HG02610 (cell line): ENCODE data around the gene UQCC3.
A peak's percentile ranks its signal among the peaks of the same experiment; 100 is the strongest.
"Not testable (repeated sequence)": the region's sequence is repeated elsewhere in the genome, so short reads cannot be mapped to it uniquely, and the experiment has no call there.

Experiments used
- ATAC-seq: cut with Tn5 transposase; IDR thresholded peaks from one replicate; pipeline ENCODE4 v1.9.1; 2021; ENCODE audit warnings: mild to moderate bottlenecking, moderate library complexity; ENCODE audit not compliant: unreplicated experiment

UQCC3 gene, protein sequence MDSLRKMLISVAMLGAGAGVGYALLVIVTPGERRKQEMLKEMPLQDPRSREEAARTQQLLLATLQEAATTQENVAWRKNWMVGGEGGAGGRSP

DNA sequence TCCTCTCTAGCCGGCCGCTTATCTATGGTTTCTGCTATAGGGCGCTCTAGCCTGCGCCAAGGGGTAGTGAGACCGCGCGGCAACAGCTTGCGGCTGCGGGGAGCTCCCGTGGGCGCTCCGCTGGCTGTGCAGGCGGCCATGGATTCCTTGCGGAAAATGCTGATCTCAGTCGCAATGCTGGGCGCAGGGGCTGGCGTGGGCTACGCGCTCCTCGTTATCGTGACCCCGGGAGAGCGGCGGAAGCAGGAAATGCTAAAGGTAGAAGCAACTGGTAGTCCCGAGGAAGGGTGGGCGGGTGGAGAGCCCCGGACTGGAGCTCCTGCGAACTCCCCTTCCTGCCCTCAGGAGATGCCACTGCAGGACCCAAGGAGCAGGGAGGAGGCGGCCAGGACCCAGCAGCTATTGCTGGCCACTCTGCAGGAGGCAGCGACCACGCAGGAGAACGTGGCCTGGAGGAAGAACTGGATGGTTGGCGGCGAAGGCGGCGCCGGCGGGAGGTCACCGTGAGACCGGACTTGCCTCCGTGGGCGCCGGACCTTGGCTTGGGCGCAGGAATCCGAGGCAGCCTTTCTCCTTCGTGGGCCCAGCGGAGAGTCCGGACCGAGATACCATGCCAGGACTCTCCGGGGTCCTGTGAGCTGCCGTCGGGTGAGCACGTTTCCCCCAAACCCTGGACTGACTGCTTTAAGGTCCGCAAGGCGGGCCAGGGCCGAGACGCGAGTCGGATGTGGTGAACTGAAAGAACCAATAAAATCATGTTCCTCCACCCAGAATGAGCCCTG, at the start of gene UQCC3, which contains the start of gene LBHD1:
Gene UQCC3, plus strand, starts transcription at position 66 of the 782 bp plus-strand sequence. Its CDS starts 73 bp downstream, at position 139.
Gene LBHD1, minus strand, starts transcription at position 660 of the 782 bp plus-strand sequence. CDS start 2,236 bp downstream, outside the sequence.
- ATAC-seq, result peak; percentile 56

DNA sequence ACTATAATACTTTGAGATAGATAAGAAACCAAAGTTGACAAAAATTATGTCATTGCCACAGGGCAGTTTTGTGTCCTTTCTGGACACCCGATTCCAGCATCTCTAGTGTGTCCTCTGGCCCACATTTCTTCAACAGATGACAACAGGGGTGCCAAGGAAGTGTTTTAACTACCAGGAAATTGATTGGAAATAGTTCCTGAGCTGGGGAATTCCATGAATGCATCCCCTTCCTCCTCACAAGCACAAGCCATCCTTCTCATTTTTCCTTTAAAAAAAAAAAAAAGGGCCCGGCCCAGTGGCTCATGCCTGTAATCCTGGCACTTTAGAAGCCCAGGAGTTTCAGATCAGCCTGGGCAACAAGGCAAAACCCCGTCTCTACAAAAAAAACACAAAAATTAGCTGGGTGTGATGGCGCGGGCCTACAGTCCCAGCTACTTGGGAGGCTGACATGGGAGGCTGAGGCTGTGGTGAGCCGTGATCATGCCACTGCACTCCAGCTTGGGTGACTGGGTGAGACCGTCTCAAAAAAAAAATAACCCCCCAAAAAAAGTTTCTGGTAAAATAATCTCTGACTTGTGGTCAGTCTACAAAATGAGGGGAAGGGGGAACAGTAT, 48.9 kb upstream of the UQCC3 start:
- ATAC-seq, result no peak

DNA sequence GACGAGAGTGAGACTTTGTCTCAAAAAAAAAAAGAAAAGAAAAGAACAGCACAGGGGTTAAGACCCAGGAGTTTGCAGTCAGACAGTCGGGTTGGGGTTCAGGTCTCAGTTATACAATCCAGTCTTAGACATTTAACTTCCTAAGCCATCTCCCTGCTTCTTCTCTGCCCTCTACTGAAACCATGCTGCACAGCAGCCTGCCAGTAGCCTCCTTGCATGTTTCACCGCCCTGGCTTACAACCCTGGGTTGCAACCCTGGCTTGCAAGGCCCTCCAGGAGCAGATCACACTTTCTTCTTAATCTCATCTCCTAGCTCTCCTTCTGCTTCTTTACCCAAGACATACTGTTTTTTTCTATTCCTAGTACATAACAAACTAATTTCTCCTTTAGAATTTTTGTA, 43.8 kb upstream of the UQCC3 start:
- ATAC-seq, result no peak

DNA sequence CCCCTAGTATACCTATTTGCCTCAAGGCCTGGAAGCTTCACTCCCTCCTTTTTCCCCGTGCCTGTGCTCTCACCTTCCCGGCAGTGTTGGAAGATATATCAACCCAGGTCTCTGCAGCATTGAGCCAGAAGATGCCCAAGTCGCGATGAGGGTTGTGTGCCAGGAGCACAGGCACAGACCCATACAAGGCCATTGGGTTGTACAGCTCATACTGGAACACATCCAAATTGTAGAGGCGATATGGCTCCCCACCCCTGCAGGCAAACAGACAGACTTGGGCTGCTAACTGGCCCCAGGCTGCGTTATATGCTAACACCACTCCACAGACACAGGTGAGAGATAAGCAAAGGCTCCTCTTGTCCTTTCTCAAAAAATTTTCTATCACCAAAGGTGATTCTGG, 39.0 kb upstream of the UQCC3 start:
- ATAC-seq, result no peak

DNA sequence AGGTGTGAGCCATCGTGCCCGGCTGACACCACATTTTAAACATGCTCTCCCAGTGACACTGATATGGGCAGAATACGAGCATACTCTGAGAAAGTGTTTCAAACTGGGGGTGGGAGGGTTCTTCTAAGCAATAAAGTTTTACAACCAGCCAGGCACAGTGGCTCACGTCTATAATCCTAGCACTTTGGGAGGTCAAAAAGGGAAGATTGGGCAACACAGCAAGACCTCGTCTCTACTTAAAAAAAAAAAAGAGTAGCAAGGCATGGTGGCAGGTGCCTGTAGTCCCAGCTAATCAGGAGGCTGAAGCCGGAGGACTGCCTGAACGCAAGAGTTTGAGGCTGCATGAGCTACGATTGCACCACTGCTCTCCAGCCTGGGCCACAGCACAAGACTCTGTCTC, 27.3 kb upstream of the UQCC3 start:
- no peak for ATAC-seq

DNA sequence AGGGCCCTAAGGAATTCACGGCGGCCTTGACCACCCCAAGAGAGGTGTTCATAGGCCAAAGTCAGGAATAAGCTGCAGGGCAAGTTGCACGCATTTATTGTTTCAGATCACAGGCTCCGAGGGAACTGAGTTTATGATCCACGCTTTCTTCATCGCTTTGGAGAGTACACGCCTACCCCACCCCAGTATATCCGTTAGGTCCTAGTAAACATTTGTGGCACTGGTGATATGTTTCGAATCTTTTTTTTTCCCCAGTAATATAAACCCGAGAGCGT, 25.9 kb upstream of the UQCC3 start:
- ATAC-seq, result no peak

DNA sequence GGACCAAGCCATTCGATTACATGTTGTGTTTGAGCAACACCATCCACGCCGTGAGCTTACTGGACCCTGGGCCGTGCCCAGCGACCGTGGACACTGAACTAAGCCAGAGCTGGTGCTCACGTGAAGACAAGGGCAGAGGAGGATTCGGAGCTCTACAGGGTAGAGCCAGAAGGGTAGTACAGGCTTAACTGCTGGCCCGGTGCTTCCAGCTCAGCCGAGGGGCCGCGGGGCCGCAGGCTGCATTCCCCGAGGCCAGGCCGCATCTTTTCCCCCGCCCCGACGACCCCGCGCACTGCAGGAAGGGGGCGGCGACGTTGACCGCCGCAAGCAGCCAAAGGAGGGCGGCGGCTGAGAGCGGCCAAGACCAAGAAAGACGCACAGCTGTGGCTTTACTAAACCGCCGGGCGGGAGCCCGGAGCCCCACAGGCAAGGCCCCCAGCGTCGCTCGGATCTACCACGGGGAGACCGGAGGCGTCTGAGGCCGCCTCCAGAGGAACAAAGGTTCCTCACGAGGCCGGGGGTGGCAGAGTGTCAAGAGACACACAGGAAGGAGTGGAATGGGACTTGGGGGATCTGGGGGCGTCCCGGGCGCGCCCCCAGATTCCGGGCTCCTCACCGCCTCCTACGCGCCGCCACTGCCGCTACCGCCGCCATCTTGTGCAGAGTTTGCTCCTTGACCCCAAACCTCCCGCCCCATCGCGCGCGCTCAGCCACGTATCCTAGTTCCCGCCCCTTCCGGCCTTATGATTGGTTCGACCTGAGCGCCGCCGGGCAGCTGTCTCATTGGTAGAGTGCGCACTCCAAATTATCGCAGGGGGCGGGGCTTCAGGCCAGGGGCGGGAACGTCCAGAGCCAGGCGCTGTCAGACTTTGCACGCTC, 25.3 kb upstream of the UQCC3 start, which contains the start of gene GANAB:
Gene GANAB, minus strand, starts transcription at position 668 of the 879 bp plus-strand sequence. Its CDS starts 14 bp downstream, at position 654.
- peak; percentile 91 for ATAC-seq

DNA sequence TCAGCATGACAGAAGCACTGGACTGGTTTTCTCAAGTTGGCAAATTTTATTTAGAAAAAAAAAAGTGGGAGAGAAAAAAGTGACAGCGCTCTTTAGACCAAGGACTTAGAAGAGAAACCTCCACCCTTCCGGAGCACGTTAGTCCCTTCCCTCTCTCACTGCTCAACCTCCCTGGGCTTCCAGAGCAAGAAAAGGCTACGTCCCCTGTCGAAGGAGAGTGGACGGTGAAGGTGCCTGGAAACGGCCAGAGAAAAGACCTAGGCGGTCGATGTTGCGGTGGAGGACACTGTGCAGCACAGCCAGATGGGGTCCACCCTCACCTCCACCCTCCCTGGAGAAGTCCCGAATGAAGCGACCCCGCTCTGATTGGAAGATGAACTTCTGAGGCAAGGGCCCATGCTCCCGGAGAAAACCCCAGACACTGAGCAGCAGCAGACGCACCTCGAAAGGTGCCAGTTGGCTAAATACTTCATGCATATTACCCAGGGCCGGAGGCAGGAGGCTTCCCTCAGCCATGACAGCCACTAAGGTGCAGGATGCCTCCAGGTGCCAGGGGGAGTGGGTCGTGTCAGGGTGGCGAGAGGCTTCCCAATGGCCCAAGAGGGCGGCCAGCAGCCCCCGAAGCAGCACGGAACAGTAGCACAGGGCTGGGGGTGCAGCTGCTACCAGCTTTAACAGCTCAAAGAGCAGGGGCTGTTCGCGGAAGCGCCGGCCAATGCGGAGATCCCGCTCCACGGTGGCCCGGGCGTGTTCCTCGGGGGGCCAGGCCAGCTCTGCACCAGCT, 24.5 kb upstream of the UQCC3 start:
- no peak for ATAC-seq

DNA sequence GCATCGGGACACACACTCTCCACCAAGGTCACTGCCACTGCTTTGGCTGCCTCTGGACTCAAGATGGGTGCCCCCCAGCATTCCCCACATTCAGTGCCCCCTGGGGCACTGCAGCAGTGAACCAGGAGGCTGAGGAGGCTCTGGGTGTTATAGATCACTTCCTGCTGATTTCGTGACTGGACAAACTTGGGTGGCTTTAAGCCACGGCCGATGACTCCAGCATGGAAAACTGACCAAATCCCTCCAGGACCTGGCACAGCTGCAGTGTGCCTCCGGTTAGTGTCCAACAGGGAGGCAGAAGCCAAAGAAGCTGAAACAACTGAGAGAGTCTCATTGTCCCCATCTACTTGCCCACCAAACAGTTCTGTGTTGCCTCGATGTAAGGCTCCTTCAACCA, 23.9 kb upstream of the UQCC3 start:
- ATAC-seq, result no peak

DNA sequence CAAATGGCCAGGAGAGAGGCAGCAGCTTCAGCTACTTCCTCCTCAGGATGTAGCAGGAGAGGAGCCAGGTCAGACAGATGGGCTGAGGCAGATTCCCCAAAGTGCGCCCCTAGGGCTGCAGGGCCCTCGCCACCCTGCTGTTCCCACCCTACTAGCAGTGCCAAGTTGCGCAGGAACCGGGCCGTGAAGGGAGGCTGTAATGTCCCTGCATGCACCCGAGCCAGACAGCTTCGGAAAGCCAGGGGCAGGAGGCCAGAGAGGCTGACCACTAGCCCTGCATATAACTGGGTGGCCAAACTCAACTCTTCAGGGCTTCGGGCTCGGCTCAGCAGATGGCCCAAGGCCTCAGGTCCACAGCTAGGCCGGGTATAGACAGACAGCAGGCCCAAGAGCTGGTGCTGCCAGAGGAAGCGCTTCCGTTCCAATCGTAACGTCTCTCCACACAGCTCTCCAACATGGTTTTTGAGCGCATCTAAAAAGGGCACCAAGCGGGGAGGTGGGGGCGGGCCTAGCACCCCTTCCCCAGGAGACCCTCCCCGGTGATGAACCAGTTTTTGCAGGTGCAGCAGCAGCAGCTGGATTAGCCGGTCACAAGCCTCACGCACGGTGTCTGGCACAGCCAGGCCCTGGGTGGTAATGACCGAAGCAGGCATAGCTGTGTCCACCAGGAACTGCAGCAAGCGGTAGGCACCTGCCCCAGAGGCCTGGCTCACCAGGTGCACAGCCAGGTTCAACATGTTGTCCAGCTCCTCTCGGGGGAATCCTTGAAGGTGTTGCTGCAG, 23.1 kb upstream of the UQCC3 start:
- no peak for ATAC-seq

DNA sequence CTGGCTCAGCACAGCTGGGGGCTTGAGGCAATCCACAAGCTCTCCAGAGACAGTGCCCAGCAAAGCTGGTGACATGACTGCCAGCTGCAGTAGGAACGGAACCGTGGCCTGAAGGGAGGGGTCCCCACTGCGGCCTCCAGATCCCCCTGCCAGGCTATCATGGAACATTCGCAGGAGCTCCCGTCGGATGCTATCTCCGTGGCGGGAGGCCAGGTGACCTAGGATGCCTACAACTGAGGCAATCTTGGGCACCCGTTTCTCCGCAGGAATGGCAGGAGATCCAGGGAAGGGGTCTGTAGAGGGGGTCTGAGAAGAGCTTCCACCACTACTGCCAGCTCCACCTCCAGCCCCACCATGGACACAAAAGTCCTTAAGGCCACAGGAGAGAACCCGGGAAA, 22.5 kb upstream of the UQCC3 start:
- no peak for ATAC-seq

DNA sequence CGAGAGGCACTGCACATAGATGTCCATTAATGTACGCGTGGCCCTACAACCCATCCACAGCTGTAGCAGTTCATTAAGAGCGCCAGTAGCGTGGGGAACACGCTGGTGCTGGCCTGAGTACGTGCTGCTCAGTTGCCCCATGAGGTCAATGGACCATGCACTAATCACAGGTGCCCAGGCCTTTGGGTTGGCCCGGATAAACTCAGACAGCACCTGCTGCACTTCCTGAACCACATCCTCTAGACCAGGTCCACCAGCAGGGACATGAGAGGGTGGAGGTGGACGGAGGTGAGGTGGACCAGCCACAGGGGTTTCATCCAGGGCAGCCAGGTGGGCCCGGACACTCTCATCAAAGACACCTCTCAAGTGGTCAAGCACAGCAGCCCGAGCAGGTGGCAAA, 22.0 kb upstream of the UQCC3 start:
- no peak for ATAC-seq

DNA sequence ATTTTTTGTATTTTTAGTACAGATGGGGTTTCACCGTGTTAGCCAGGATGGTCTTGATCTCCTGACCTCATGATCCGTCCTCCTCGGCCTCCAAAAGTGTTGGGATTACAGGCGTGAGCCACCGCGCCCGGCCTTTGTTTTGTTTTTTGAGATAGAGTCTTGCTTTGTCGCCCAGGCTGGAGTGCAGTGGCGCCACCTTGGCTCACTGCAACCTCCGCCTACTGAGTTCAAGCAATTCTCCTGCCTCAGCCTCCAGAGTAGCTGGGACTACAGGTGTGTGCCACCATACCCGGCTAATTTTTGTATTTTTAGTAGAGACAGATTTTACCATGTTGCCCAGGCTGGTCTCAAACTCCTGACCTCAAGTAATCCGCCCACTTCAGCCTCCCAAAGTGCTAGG, 21.2 kb upstream of the UQCC3 start:
- not testable (repeated sequence) for ATAC-seq

DNA sequence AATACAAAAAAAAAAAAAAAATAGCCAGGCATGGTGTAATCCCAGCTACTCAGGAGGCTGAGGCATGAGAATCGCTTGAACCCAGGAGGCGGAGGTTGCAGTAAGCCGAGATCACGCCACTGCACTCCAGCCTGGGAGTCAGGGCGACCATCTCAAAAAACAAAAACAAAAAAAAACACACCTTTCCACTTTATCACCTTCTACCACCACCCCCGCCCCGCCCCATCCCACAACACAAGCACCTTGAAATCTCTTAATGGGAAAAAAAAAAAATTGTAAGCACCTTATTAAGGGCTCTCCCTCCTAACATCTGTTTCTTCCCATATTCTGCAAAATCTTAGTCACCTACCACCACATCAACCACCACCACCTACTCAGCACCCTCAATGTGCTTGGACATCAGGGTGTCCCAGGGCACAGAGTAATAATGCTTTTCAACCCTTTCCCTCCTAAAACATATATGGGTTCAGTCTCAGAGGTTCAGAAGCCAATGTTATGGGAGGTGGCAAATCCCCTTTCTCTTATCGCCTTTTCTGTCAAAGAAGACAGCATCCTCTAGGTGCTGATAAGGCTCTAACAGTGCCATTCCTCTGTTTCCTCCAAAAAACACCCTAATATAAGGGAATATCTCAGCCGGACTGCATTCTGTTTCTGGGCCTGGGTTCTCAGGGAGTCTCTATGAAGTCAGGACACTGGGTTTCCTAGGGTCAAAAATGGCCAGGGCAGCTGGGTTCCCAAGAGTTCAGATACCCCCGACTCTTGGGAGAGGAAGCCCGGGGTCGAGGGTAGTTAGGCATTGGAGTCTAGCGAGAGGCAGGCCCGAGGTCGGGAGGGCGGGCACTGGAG, 19.1 kb upstream of the UQCC3 start:
- peak; percentile 12 for ATAC-seq

DNA sequence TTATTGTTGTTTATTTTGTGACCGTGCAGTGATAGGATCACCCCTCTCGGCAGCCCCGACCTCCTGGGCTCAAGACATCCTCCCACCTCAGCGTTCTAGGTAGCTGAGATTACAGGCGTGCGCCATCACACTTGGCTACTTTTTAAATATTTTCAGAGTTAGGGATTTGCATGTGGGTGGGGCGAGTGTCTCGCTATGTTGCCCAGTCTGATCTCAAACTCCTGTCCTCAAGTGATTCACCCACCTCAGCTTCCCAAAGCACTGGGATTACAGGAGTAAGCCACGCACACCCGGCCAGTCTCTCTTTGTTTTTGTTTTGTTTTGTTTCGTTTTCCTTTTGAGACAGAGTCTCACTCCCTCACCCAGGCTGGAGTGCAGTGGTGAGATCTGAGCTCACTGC, 17.2 kb upstream of the UQCC3 start:
- ATAC-seq, result no peak

DNA sequence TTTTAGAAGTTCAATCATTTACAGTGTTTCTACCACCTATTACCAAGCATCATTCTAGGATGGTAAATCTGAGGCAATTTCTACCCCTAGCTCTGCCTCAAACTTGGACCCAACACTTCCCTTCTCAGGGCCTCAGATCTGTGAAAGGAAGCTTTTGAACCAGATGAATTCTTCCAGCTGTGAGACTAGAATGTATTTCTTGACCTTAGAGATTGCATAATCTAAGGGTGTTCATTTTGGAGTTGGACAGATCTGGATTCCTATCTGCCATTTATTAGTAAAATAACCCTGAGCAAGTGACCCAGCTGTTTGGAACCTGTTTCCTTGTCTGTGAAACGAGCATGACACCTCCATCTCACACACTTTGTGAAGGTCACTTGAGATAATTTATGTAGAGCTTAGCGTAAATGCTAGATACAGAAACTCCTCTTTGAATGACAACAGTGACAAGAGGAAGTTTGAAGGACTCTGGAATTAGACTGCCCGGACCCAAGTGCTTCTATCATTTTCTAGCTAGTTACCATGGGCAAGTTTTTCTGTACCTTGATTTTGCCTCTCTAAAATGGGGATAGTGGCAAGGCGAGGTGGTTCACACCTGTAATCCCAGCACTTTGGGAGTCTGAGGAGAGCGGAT, 14.6 kb upstream of the UQCC3 start:
- ATAC-seq, result no peak

DNA sequence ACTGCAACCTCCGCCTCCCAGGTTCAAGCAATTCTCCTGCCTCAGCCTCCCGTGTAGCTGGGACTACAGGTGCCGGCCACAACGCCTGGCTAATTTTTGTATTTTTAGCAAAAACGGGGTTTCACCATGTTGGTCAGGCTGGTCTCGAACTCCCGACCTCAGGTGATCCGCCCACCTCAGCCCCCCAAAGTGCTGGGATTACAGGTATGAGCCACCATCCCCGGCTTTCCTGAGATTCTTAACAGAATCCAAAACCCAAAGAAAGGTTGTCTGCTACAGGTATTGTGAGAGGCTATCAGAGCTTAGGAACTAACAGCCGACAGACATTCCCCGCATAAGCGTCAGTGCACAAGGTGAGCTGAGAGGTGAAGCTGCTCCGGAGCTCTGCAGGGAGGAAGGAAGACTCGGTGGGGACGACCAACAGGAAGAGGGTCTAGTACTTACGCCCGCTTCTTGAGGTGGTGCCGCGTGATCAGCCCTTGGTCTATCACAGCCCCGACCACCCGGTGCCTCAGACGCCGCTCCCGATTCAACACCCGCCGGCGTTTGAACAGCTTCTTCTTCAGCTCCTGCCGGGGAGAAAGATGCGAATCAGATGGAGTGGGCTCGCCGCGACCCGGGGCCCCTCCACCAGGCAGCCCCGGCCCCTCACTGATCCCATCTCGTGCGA, 6.9 kb upstream of the UQCC3 start:
- ATAC-seq, result peak; percentile 24

DNA sequence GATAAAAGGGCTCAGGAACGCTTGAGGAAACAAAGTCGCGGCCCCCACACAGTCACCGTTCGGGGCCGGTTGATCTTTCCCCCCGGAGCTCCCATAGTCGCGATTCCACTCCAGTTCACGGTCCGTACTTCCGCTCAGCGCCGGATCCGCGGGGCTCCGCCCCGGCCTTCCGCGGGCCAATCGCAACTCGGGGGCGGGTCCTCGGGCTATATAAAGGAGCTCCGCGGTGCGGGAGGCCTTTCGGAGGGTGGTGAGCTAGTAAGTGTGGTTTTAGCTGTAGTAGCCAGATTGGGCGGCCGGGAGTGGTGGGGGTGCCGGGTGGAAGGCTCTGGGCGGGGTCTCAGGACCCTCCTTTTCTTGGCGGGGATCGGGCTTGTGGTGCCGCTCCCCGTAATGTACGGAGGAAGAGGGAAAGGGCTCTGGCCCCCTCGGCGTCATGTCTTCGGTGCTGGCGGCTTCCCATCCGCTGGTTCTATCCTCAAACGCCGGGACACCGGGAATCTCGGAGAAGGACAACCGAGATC, 6.3 kb upstream of the UQCC3 start, which contains the start of the genes C11orf98 and CSKMT:
Gene C11orf98, minus strand, starts transcription at position 136 of the 524 bp plus-strand sequence. Its CDS starts 41 bp downstream, at position 95.
Gene CSKMT, plus strand, starts transcription at position 238 of the 524 bp plus-strand sequence. CDS start 568 bp downstream, outside the sequence.
- ATAC-seq, result peak; percentile 82
